Stimulated activated CD8-positive, alpha-beta memory T cell treated with anti-CD3 and anti-CD28 coated beads, Interleukin-4, amount 100 ng/mL, for 48 hours (primary cell): ENCODE results near the gene EXOC3.
"Not testable (repeated sequence)": the region's sequence is repeated elsewhere in the genome, so short reads cannot be mapped to it uniquely, and the experiment has no call there.

Source experiments
- DNase-seq: peaks from one replicate; pipeline ENCODE4 v3.0.0-alpha.2; 2020

The EXOC3 gene

GRCh38 chr5:507986-508575 lies 65.1 kb downstream of the EXOC3 start:
- not testable (repeated sequence) for DNase-seq

DNA sequence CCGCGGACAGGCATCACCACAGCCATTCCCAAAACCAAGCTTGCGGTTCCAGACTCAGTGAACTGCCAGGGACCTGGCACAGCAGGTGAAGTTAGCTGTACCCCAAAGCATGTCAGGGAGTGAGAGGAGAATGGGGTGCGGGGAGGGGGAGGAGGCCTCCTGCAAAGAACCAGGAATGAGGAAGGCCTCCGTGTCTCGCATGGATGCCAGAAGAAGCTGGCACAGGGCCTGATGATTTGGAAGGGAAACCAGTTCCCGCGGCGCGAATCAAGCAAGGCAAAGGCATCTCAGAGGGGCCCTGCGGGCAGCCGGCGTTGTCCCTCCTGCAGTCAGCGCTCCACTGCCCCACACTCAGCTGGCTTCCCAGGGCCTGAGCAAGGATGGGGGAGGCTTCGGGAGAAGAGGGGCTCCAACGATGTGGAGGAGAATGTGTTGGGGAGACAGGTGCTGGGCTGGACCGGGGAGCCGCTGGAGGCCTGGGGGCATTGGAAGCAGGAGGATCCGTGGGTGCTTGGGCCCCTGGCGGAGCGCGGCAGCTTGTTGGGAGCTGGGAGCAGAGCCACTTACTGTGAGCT lies 66.7 kb downstream of the EXOC3 start:
- DNase-seq = no peak

GRCh38 chr5:510521-510920 lies 67.5 kb downstream of the EXOC3 start:
- no peak for DNase-seq

- no peak for DNase-seq
Measured at GRCh38 chr5:511476-511875, 68.5 kb downstream of the EXOC3 start.

DNA sequence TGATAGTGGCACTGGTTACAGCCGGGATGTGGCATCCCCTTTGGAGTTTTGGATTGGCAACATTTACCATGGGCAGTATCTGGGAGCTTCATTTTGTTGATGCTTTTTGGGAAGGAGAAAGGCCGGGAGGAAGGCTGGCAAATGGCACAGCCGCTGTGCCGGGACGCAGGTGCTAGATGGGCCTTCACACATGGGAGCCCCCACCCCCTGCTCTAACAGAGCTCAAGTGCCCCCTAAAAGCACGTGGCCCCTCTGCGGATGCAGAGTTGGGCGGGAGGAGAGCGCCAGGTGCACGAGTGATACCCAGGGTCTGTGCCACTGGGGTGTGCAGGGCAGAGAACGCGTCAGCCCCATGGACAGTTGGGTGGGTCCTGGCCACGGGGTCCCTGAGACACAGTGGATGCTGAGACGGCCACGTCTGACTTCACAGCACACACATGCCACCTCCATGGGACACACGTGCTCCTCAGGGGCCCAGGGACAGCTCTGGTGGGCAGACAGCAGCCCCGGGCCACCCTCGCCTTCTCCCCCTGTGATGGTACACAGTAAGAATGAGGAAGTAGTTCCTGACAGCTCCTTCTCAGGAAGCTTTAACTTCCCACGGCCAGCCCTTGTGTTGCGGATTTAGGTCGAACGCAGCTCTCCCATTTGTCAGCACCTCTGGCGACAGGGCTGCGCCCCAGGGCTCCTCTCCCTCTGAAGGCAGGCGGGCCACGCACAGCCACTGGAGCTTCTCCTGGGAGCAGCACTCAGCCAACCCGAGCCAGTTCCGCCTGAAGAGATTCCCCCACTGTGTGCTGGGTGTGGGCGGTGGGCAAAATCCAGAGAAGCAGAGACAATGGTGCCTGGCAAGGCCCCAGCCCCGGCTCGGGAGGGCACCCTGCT lies 70.5 kb downstream of the EXOC3 start:
- DNase-seq = no peak

DNA sequence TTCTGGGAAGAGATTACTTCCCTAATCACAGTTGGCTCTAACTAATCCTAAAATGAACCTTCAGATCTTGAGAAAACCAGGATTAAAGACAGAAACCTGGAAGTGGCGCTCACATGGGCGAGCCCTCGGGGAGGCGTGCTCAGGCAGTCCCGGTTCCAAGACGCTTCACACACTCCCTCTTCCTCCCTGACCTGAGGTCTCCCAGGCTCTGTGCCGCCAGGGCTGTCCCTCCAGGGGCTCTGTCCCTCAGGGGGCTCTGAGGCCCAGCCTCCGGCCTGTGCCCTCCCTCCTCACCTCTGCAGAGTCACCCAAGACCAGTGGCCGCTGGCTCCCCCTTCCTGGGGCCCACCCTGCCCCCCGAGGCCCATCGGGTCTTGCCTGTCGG lies 71.1 kb downstream of the EXOC3 start:
- DNase-seq = no peak

GRCh38 chr5:514673-515072 lies 71.7 kb downstream of the EXOC3 start:
- no peak for DNase-seq

DNA sequence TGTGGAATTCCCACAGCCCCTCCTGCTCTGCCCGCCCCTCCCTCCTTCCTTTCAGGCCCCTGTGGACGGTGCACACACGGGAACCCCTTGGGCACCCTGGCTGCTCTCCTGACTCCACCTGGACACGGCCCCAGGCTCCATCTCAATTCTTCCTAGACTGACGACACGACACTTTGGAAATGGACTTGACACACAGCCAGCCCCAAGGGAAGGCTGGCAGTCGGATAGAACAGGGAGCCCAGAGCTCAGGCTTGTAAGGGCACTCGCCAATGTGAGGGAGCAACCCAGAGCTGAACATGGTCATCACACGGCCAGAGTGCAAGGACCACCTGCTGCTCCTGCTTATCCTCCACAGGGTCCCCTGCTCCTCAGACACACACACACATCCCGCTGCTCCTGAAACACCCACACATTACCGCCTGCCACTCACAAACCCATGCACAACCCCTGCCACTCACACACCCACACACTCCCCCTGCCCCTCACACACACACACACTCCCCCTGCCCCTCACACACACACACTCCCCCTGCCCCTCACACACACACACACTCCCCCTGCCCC lies 72.4 kb downstream of the EXOC3 start:
- no peak for DNase-seq

GRCh38 chr5:516338-516925 lies 73.5 kb downstream of the EXOC3 start:
- no peak for DNase-seq
